Activated CD4-positive, alpha-beta T cell treated with anti-CD3 and anti-CD28 coated beads, Interleukin-2, amount 50 U/mL, for 48 hours (primary cell): ENCODE results near the gene FAM81A.
"Not testable (repeated sequence)": the region's sequence is repeated elsewhere in the genome, so short reads cannot be mapped to it uniquely, and the experiment has no call there.

Experiments
- DNase-seq, 2 experiments: peaks; one replicate each; pipeline ENCODE4 v3.0.0-alpha.2; 2020

FAM81A gene

GRCh38 chr15:59428898-59429297, 9.1 kb upstream of the FAM81A start:
- DNase-seq, result not testable (repeated sequence)

GRCh38 chr15:59432389-59432788, 5.6 kb upstream of the FAM81A start:
- no peak for DNase-seq

GRCh38 chr15:59434481-59434880, 3.5 kb upstream of the FAM81A start:
- DNase-seq, result no peak

GRCh38 chr15:59436774-59437141, 1.2 kb upstream of the FAM81A start:
- no peak for DNase-seq

GRCh38 chr15:59437142-59437816, 707 bp upstream of the FAM81A start:
- no peak for DNase-seq

GRCh38 chr15:59438625-59439290, 772 bp downstream of the FAM81A start:
- no peak for DNase-seq

GRCh38 chr15:59439576-59439975, 1.6 kb downstream of the FAM81A start:
- DNase-seq, result no peak

GRCh38 chr15:59443341-59444072, 5.5 kb downstream of the FAM81A start:
- DNase-seq, result no peak

GRCh38 chr15:59444081-59444835, 6.3 kb downstream of the FAM81A start:
- DNase-seq, result no peak

- DNase-seq, result no peak
Observed at GRCh38 chr15:59444980-59445545, 7.1 kb downstream of the FAM81A start.

- DNase-seq, result no peak
Observed at GRCh38 chr15:59446232-59446957, 8.4 kb downstream of the FAM81A start.

- no peak for DNase-seq
Observed at GRCh38 chr15:59447367-59447766, 9.4 kb downstream of the FAM81A start.

- no peak for DNase-seq
Observed at GRCh38 chr15:59448871-59449270, 10.9 kb downstream of the FAM81A start.

GRCh38 chr15:59453474-59454215, 15.7 kb downstream of the FAM81A start:
- no peak for DNase-seq

GRCh38 chr15:59456114-59456513, 18.1 kb downstream of the FAM81A start:
- DNase-seq, result no peak

GRCh38 chr15:59457103-59457502, 19.1 kb downstream of the FAM81A start:
- no peak for DNase-seq

- DNase-seq, result no peak
Observed at GRCh38 chr15:59461521-59461920, 23.5 kb downstream of the FAM81A start.

GRCh38 chr15:59473226-59473625, 35.2 kb downstream of the FAM81A start:
- no peak for DNase-seq

GRCh38 chr15:59475161-59475560, 37.2 kb downstream of the FAM81A start:
- DNase-seq, result not testable (repeated sequence)

GRCh38 chr15:59484399-59484798, 46.4 kb downstream of the FAM81A start:
- DNase-seq, result no peak

GRCh38 chr15:59485036-59485435, 47.0 kb downstream of the FAM81A start:
- no peak for DNase-seq
